GM04503 (cell line): ENCODE measurements around the gene CEL.

ENCODE experiments used
- DNase-seq: peaks from one replicate; pipeline ENCODE4 v3.0.0-alpha.2; 2012; ENCODE audit warnings: low read depth

Gene CEL

GRCh38 chr9:133118179-133118520 is 56.4 kb downstream of the CEL start:
- no peak for DNase-seq

- no peak for DNase-seq
Measured at GRCh38 chr9:133118568-133118967, 56.8 kb downstream of the CEL start.

GRCh38 chr9:133119103-133119845 is 57.5 kb downstream of the CEL start:
- DNase-seq = no peak

- DNase-seq = no peak
Measured at GRCh38 chr9:133119846-133120500, 58.2 kb downstream of the CEL start.

- no peak for DNase-seq
Measured at GRCh38 chr9:133120501-133121197, 58.9 kb downstream of the CEL start.
